ENCODE measurements around the gene GABRB1.

GABRB1 gene

DNA sequence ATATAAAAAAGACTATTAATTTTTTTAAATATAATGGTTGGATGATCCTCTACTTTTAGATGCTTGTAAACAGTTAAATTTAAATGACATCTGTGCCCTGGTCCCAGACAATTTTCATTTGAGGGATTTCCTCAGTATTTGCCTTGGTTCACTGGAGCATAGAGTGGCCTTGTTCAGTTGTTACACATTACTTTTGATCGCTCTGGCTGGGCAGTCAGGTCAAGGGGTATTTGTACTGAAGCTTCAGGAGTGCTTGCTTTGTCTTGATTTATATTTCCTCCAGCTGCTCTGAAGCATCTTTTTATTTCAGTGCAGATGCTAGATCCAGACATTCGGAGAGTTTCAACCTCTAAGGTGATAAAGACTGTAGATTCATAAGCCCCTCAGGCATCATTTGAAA is 382.2 kb downstream of the GABRB1 start:
- DNase-seq, result no peak

DNA sequence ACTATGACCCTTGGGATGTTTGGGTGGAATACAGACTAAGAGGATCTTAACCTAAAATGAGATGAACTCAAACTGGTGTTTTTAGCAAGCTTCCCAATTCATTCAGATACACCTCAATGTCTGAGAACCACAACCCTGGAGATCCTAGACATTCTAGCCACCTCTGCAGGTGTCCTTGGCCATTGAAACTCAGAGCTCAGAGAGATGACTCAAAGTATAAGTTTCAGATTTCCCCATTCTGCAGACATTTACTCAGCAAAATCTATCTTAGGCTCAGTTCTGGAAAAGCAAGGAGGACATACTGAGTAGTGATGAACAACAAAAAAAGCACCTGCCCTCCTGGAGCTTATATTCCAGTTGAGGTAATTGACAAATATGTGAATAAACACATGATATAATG is 384.4 kb downstream of the GABRB1 start:
- DNase-seq, result no peak

DNA sequence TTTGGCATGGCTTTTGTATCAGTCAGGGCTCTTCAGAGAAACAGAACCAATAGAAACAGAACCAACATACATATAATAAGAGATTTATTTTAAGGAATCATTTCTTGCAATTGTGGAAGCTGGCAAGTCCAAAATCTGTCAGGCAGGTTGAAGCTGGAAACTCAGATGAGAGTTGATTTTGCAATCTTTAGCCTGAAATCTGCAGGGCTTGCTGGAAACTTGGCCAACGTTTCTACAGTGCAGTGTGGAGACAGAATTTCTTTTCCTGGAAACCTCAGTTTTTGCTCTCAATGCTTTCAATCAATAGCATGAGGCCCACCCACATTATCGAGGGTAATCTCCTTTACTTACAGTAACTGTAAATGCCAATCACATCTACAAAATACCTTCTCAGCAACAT is 386.8 kb downstream of the GABRB1 start:
- no peak for DNase-seq

DNA sequence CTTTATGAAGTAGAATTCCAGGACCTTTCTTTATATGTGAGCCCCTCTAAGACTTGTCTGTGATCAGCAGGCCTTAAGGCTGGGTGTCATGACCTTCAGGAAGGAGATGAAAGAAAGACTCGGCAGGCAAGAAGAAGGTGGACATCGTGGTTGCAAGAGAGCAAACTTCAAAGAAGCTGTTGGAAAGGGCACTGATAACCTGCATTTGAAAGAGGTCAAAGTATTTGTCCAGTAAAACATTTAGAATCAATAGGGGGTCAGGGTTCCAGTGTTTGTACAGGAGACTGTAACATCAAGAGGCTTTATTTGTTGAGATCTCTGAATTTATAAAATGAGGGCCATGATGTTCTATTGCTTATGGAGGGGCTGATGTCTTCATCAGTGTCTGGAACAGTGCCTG is 387.9 kb downstream of the GABRB1 start:
- peak; percentile 3 for DNase-seq

DNA sequence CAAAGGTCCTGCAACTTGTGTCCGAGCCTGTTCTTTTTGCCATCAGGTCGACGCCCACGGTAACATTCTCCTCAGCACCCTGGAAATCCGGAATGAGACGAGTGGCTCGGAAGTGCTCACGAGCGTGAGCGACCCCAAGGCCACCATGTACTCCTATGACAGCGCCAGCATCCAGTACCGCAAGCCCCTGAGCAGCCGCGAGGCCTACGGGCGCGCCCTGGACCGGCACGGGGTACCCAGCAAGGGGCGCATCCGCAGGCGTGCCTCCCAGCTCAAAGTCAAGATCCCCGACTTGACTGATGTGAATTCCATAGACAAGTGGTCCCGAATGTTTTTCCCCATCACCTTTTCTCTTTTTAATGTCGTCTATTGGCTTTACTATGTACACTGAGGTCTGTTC is 394.3 kb downstream of the GABRB1 start:
- DNase-seq, result no peak

DNA sequence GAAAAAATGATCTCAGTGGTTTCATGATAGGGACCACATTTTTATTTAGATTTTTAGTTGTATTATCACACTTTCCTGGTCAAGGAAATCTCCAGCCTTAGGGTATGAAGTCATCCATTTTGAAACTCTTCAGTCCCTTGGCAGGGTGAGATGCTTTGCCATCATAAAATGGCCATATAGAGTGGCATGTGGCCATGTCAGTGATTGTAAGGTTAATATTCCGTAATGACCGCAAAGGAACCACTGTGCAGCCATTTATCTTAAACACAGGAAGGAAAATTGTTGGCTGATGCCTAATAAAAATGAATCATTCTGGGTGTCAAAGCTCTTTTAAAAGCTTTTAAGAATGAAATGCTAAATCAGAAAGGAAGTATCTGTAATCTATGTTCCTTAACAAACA is 396.6 kb downstream of the GABRB1 start:
- no peak for DNase-seq

DNA sequence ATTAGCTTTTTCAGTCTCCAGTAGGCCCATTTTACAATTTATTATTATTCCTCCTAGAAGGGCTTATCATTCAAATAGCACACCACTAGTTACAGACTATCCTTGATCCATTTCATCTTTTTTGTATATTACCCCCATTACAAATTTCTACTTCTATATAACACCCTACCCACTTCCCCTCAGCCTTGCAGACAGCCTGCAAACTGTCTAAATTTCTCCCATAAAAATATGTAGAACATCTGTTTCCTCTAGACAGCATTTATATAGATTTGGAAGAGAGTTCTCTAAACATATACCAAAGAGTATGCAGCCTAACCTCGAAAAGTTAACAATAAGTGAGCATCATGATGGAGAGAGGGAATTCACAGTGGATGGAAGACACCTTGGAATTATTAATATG is 401.4 kb downstream of the GABRB1 start:
- DNase-seq, result no peak

DNA sequence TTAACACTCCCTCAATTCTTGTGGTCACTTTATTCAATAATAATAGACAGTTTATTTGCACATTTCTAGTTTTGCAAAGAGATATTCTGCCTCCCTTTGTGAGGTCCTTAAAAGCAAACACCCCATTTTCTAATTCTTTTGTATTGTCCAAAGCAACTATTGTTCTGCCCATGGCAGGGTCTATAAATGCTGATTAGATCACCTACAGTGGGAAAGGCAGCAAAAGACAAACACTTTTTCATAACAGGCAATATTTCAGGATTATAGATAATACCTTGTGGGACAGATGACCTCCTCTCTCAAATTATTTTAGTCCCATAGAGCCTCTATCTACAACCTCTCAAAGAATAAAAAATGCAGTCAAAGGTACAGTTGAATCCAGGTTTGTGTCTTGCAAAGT is 403.6 kb downstream of the GABRB1 start:
- peak; percentile 61 for DNase-seq

DNA sequence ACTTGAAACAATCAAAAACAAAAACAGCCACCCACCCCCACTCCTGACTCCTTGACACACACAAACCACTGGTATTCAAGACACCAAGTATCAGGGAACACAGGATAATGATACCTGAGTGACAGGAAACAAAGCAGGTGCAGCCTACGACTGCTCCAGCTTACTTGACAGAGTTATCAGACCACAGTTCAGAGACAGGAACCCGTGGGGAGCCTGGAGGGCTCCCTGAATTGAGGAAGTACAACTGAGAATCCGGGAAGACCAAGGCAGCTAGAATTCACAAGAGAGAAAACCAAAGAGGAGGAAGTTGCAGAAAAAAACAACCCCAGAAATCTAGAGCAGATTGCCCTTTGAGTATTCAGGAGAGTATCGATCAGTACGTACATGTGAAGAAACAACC is 411.6 kb downstream of the GABRB1 start:
- DNase-seq, result no peak

DNA sequence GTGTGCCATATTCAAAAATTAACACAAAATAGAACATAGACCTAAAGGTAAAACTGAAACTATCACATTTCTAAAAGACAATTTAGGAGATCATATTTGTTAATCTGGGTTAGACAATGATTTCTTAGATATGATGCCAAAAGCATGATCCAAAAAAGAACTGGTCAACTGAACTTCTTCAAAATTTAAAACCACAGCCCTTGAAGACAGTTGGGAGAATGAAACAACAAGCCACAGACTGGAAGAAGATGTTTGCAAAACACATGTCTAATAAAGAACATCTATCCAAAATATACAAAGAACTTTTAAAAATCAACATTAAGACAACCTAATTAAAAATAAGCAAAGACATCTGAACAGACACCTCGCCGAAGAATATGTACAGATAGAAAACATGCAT is 412.7 kb downstream of the GABRB1 start:
- DNase-seq, result no peak

DNA sequence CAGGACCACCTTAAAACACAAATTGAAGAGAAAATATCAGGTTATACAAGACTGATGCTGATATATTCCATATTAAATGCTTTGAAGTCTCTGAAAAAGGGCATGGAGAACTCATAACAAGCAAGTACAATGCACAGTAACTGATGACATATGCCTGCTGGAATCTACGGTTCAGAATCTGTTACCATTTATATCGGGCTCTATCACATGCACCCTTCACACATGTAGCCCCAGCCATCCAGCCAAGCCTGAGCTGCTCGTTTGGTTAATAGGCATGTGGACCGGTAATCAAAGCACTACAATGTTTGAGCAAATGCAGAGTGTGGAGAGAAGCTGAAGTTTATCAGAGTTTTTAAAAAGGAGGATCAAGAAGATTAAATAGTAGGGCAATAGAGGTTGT is 420.3 kb downstream of the GABRB1 start:
- DNase-seq, result no peak

DNA sequence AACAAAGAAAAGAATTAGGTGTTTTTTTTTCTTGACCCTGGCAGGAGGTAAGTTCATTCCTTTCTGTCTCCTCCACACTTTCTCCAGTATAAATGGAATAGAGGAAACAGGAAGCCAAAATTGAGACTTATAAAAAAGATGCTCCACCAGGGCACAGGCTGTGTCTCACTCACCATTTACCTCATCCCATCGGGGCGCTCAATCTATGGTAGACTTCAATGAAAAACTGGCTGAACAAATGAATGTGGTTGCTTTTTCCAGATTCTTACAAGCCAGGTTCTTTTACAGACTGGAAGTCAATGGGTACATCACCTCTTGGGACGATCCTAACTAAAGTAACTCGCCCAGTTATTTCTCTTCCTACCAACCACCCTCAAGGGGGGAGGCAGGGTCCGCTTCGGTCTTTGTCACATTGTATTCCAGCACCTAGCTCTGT is 431.4 kb downstream of the GABRB1 start:
- DNase-seq, result no peak

DNA sequence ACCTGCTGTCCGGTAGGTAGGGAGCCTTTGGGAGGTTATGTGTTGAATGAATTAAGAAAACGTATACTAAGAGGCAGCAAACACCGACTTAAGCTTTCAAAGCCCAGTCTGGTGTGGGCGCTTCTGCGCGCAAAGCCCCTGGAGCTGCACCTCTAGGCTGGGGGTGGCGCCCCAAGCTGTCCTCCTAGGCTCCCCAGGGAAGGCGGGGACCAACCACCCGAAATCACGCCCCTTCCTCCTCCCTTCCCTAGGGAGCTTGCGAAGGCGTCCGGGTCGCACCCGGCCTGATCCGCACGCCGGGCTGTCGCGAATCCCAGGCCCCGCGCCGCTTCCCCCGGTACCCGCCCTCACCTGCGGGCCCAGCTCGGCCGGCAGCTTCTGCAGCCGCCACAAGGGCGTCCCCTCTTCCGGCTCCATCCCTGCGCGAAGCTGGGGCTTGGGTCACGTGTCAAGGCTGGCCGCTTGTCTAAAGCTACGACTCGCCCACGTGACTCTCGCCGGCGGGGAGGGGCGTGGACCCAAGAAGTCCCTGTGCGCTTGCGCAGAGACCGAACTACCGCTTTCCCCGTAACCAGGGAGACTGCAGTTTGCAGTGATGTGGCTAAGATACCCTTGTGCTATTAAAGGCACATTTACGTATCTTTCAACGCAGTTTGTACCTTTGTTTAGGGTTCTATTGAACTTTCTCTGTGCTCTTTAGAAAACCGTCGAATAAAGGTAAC is 432.0 kb downstream of the GABRB1 start, which contains the start of gene COMMD8:
Gene COMMD8, minus strand, starts transcription at position 468 of the 722 bp plus-strand sequence. Its CDS starts 51 bp downstream, at position 417.
- peak; percentile 98 for DNase-seq

DNA sequence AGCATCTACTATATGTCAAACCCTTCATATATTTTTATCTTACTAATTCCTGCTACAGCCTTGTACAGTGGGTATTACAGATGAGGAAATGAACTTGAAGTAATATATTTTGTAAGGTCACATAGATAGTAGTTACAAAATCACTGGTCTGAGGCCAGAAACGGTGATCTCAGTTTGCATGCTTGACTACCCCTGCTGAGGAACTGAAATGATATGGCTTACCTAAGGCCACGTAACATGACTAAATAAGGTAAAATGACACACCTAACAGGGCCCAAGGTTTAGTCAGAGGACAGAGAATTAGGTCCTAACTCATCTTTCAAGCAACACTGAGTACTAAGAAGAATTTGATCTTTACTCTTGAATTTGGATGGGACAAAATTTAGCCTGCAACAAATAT is 433.6 kb downstream of the GABRB1 start:
- DNase-seq, result no peak

DNA sequence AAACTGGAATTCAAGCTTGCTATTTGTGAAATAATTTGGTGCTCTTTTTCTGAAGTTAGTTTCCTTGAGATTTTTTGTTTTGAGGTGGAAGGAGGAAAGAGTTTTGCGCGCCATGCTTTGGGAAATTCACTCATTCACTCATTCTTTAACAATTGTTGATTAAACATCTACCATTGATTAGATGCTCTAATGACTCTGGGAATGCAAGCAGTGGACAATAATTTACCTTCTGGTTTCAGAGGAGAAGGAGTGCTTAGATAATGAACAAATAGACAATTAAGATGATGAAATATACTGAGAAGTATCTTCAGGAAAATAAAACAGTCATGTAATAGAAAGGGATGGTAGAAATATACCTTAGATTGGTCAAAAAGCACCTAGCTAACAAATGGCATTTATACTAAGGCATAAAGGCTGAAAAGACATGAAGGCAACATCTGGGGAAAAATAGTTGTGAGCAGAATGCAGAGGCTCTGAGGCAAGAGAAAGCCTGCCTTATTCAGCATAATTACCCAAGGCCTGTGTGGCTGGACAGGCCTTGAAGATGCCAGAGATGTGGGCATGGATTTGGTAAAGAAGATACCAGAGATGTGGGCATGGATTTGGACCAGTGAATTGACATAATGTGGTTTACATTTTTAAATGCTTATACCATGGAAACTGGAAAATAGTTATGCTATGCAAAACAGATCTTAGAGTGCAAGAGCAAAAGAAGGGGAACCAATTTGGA is 434.9 kb downstream of the GABRB1 start:
- DNase-seq, result no peak

DNA sequence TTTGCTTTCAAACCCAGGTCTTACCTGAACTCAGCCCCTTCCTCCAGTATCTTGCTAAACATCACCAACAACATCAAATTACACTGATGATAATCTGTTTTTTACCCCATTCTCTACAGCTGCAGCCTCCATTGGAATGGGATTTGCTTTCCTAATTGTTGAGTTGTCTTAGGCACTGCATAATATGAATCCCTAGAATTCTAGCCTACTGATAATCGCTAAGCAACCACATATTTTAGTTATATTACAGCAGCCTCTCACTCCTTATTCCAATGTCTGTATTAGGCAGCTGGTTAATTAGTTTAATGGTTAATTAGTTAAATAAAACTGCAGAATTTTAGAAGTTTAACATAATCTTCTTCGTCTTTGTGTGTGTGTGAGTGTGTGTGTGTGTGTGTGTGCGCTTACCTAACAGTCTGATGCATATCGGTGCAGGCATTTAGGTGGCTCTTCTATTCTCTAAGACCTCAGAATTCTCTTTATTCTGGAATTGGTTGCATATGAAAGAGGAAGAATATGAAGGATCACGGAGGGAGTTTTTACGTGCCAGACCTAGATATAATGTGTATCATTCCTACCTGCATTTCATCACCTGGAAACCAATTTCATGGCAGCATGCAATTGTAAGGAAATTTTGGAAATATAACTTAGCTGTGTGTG is 437.5 kb downstream of the GABRB1 start:
- no peak for DNase-seq

DNA sequence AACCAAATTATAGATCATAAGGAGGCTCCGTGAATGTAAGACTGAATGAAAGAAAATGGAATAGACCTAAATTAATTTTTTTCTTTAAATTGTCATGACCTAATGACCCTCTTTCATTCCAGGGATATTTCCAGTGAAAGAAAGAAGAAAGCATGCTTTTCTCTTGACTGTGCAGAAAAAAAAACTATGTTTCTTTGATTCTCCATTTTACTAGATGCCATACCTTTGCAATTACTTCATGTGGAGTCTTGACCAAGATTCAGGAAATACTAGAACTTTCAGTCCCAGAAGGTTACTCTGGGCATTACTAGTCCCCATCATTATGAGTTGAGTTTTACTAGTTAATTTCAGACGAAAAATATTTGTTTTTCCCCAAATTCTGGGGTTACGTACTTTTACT is 438.6 kb downstream of the GABRB1 start:
- no peak for DNase-seq

DNA sequence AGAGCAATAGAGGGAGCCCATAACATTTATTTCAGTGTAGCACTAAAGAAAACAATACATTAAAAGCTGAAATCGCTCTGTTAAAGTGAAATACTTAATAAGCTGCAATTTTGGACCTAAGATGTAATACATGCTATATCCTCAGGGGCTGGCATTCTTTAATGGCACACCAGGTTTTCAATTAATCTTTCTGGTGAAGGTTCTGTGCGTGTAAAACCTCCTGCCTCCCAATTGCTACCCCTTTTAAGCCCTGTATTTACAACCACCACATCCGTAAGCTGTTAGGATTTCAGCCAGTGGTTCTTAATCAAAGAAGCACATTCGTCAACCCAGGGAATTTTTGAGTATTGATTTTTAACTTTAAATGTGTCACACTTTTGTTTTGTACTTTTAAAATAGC is 439.7 kb downstream of the GABRB1 start:
- no peak for DNase-seq

DNA sequence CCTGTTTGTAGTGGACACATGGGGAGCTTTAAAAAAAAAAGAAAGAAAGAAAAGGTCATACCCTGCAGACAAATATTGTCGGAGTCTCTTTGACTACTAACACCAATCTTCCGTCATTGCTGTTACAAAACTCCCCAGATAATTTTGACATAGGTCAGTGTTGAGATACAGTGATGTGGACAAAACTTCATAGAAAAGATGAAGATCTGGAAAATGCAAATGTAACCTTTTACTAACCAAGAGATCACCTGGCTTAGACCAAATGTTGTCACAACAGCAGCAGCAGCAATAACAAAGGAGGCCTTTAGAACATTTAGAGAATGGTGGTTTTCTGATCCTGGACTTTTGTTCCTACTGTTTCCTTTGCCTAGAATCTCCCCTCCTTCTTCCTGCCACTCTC is 440.2 kb downstream of the GABRB1 start:
- no peak for DNase-seq

DNA sequence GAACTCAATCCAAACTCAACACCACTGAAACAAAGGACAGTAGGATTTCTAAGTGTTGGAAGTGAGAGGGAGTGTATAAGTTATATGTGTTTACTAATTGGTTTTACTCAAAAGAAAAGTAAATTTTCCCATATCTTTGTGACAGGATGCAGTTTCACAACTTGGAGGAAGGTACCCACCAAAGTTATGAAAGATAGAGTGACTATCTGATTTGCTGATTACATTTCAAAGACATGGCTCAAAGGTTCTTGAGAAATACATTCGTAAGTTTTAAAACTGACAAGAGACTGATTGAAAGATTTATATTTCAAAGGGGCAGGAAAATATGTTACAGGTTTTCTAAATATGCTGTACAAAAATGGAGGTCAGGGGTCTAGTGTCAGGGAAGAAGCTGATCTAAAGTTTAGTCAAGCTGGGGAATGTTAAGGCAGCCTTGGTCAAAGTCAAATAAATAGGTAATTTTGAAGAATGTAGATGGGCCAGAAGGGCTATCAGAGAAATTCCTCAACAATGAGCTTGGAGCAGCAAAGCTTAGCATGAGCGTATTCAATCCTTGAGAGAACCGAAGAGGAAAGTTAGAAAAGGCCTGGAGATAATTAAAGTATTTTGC is 441.9 kb downstream of the GABRB1 start:
- DNase-seq, result no peak

DNA sequence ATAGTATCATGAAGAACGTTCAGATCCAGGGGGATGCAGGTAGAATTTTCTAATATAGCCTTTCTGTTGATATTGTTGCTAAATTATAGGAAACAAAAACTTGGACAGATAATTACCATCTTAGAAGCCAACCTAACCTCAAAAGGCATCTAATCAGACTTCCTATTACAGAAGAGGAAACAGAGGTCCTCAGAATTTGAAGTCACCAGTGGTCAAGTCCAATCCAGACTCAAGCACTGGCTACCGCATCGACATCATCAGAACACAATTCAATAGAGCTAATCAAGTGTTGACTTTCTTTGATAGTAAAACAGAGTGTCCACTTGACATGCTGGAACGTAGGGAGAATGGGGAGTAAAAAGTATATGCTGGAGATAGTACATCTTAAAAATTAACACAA is 443.4 kb downstream of the GABRB1 start:
- DNase-seq, result no peak

DNA sequence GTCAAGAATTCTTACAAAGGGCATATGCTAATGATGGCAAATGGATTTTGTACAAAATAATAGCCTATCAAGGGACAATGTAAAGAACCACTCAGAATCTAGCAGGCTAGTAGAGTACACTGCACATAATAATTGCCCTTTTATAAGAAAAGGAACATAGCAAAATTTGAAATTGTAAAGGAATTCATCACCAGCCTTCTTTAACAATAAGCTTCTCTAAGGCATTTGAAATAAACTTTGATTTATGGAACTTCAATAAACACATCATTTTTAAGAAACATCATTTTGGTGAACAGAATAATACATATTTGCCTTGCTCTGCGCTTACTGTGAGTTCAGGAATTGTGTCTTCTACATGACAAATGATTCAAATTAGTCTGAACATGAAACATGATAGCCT is 444.0 kb downstream of the GABRB1 start:
- no peak for DNase-seq

All from NCI-H146 (cell line).